ENCODE results near the gene RPTOR. TPM values are rescaled to one million over a fixed set of nuclear protein-coding genes. Genes with fewer than 3 reads are reported as not detected.

RPTOR gene
- total RNA-seq, 4 donors from 2014 or later: 23.6 to 37.0 (median 27.8) TPM

DNA sequence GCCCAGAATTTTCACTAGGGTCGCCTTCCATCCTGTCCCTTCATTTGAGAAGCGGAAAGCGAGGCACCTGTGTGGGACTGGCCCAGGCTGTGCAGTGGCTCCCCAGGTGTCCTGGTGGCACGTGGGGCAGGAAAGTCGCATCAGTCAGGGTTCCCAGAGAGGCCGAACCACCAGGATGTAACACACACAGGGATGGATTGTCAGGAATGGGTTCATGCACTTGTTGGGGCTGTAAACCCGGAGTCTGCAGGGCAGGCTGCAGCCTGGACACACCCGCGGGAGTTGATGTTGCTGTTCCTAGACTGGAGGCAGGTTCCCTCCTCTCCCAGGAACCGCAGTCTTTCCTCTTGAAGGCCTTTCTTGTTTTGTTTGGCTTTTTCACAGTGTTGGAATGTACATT lies 30.7 kb upstream of the RPTOR start:
- DNase-seq (ENCODE audit: low spot score): no peak
- TF ChIP-seq, protein P1, sequence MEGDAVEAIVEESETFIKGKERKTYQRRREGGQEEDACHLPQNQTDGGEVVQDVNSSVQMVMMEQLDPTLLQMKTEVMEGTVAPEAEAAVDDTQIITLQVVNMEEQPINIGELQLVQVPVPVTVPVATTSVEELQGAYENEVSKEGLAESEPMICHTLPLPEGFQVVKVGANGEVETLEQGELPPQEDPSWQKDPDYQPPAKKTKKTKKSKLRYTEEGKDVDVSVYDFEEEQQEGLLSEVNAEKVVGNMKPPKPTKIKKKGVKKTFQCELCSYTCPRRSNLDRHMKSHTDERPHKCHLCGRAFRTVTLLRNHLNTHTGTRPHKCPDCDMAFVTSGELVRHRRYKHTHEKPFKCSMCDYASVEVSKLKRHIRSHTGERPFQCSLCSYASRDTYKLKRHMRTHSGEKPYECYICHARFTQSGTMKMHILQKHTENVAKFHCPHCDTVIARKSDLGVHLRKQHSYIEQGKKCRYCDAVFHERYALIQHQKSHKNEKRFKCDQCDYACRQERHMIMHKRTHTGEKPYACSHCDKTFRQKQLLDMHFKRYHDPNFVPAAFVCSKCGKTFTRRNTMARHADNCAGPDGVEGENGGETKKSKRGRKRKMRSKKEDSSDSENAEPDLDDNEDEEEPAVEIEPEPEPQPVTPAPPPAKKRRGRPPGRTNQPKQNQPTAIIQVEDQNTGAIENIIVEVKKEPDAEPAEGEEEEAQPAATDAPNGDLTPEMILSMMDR (IDR thresholded peaks at IDR 0.05): no peak
- no peak for ATAC-seq (ENCODE audit: low FRiP score)

DNA sequence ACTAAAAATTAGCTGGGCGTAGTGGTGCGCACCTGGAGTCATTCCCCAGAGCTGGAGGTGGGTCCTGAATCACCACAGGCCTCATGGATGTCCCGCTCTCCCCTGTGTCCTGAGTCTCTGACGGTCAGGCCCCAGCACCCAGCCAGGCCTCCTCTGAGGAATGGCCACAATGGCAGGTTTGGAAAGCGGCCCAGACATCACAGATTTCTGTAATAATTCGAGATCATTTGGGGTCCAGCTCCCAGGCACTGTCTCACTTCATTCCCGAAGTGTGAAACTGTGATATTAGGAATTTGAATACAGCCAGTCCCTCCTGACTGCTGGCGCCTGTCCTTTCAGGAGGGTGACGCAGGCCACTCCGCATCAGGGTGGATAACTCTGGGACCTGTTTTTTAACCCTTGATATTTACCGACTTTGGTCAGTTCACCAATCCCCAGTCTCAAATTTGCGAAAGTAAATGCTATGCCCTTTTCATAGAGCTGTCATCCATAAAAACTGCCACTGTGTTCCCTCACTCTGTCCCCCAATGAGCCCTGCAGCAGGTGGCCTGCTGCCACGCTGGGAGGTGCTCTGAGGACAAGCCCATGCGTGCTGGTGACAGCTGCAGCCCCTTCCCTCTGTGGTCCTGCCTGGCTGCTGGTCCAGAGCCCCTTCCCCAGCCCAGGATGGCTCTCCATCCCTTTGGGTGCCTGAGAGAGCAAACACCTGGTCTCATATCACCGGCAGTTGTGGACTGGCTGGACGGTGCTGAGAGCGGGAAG lies 28.3 kb upstream of the RPTOR start:
- TF ChIP-seq, protein P1 (IDR thresholded peaks at IDR 0.05): no peak
- no peak for DNase-seq (ENCODE audit: low spot score)
- no peak for ATAC-seq (ENCODE audit: low FRiP score)

DNA sequence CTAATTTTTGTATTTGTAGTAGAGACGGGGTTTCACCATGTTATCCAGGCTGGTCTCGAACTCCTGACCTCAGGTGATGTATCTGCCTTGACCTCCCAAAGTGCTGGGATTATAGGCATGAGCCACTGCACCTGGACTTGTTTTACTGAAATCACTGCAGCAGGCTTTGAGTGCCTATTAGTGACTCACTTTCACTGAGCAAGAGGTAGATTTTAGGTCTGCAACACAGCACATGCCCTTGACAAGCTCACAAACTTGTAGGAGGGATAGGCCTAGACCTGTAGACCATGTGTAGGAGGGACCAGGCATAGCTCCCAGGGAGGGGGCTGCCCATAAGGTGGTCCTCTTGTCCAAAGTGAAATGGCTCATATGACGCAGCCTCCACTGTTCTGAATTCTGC lies 27.0 kb upstream of the RPTOR start:
- ATAC-seq (ENCODE audit: low FRiP score) (no peak), DNase-seq (ENCODE audit: low spot score) (no peak)
- TF ChIP-seq, protein P1 (IDR thresholded peaks at IDR 0.05): no peak

DNA sequence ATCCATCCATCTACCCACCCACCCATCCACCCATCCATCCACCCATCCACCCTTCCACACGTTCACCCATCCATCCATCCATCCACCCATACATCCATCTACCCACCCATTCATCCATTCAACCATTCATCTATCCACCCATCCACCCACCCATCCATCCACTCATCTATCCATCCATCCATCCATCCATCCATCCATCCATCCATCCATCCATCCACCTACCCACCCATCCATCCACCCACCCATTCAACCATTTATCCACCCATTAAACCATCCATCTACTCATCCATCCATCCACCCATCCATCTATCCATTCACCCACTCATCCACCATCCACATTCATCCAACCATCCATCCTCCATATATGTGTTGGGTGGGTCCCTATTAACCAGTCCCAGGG lies 26.2 kb upstream of the RPTOR start:
- no peak for DNase-seq (ENCODE audit: low spot score)
- no peak for ATAC-seq (ENCODE audit: low FRiP score)
- TF ChIP-seq, protein P1 (IDR thresholded peaks at IDR 0.05): no peak

DNA sequence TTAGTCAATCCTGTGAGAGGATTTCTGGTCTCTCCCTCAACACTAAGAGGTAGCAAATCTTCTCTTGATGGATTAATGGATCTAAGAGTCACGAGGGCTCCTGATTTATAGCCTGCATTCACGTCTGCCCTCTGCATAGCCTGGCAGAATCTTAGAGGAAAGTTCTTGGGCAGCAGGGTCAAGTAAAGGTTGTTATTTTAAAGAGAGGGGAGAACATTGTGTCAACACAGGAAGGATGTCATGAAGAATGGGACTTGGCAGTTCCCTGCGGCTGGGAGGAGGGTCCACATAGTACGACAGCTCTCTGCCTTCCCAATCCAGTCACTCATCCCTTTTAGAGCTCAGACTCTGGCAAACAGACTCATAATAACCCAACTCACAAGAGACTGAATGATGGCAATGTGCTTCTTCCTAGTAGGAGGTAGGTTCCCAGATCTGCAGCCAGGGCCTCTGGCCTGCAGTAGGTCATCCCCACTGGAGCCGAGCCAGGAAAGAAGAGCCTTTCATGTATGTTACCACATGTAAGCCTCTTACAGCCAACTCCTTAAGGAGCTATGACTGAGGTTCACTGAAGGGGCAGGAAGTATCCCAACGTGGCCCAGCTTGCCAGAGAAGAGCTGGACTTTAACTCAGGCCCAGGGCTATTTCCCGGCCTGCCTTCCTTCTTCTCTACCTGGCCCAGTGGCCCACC lies 25.4 kb upstream of the RPTOR start:
- TF ChIP-seq, protein P1 (IDR thresholded peaks at IDR 0.05): no peak
- ATAC-seq (ENCODE audit: low FRiP score): no peak
- no peak for DNase-seq (ENCODE audit: low spot score)

DNA sequence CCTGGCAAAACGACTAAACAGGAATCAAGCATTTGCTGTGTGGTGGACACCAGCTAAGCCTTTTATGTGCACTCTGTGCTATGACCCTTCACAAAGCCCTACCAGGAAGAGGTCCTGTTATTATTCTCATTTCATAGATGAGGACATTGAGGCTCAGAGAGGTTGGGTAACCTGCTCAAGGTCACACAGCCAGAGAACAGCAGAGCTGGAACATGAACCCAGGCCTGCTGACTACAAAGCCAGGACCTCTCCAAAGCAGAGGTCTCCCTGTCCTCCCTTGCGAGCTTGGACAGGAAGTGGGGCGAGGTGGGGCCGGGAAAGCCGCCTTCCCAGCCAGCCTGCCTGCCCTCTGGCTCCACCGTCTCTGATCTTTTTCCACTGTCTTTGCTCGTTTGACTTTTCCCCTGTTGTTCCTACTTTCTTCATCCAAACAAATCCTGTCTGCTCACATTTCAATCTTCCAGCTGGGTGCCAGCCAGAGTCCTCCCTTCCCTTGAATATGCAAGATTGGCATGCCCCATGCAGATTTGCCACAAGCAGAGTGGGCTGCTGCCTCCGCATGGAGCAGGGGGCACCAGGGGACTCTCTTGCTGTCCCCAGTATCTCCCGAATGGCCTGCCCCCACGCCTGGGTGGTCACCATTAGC lies 23.7 kb upstream of the RPTOR start:
- DNase-seq (ENCODE audit: low spot score) (no peak), ATAC-seq (ENCODE audit: low FRiP score) (no peak)
- TF ChIP-seq, protein P1 (IDR thresholded peaks at IDR 0.05): no peak
